SK-N-SH treated with all-trans-retinoic acid at 6 μM for 48 hours (cell line): ENCODE results near the gene TECTB.

Source experiments
- ATAC-seq: fragments of 200-7000 bp; cut with Tn5 transposase; 3 replicates; pipeline ENCODE4 v1.9.1; 2020; ENCODE audit warnings: mild to moderate bottlenecking, moderate library complexity
- ARNTL ChIP-seq: fragments of 450-650 bp; formaldehyde crosslinking; IDR thresholded peaks from 2 replicates; pipeline ENCODE4 v1.5.0; 2020; ENCODE audit warnings: low read depth, mild to moderate bottlenecking, moderate library complexity, borderline replicate concordance
- BACH2 ChIP-seq: fragments of 250-450 bp; sonication (Bioruptor Pico); IDR thresholded peaks from 2 replicates; pipeline ENCODE4 v1.9.0; 2021; ENCODE audit warnings: mild to moderate bottlenecking, borderline replicate concordance
- CREB5 ChIP-seq: fragments of 250-450 bp; sonication (Bioruptor Pico); IDR thresholded peaks from 2 replicates; pipeline ENCODE4 v1.5.1; 2020; ENCODE audit warnings: low read depth, mild to moderate bottlenecking, moderate library complexity
- CSDC2 ChIP-seq: fragments of 250-450 bp; sonication (Bioruptor Pico); IDR thresholded peaks from 2 replicates; pipeline ENCODE4 v1.5.0; 2020; ENCODE audit warnings: mild to moderate bottlenecking, moderate library complexity
- CSRNP3 ChIP-seq: fragments of 250-450 bp; sonication (Bioruptor Pico); IDR thresholded peaks from 2 replicates; pipeline ENCODE4 v1.5.1; 2021; ENCODE audit warnings: mild to moderate bottlenecking, moderate library complexity
- ESRRG ChIP-seq: fragments of 250-450 bp; sonication (Bioruptor Pico); IDR thresholded peaks from 2 replicates; pipeline ENCODE4 v1.6.1; 2021; ENCODE audit warnings: mild to moderate bottlenecking
- GLIS3 ChIP-seq: fragments of 250-450 bp; sonication (Bioruptor Pico); IDR thresholded peaks from 2 replicates; pipeline ENCODE4 v1.5.0; 2020; ENCODE audit warnings: mild to moderate bottlenecking, moderate library complexity
- ISL1 ChIP-seq: fragments of 250-450 bp; sonication (Bioruptor Pico); IDR thresholded peaks from 2 replicates; pipeline ENCODE4 v2.1.2; 2022; ENCODE audit warnings: mild to moderate bottlenecking, moderate library complexity
- OSR1 ChIP-seq: fragments of 250-450 bp; sonication (Bioruptor Pico); IDR thresholded peaks from 2 replicates; pipeline ENCODE4 v1.8.0; 2022; ENCODE audit warnings: moderate library complexity, mild to moderate bottlenecking, inconsistent platforms
- PATZ1 ChIP-seq: fragments of 250-450 bp; sonication (Bioruptor Pico); IDR thresholded peaks from 2 replicates; pipeline ENCODE4 v1.8.0; 2020; ENCODE audit warnings: mild to moderate bottlenecking, moderate library complexity, borderline replicate concordance
- POU6F1 ChIP-seq: fragments of 250-450 bp; sonication (Bioruptor Pico); IDR thresholded peaks from 2 replicates; pipeline ENCODE4 v1.8.0; 2021; ENCODE audit warnings: low read depth, mild to moderate bottlenecking, moderate library complexity, borderline replicate concordance
- PPARA ChIP-seq: fragments of 250-450 bp; sonication (Bioruptor Pico); IDR thresholded peaks from 2 replicates; pipeline ENCODE4 v1.5.0; 2020; ENCODE audit warnings: mild to moderate bottlenecking, borderline replicate concordance
- RARB ChIP-seq: fragments of 250-450 bp; sonication (Bioruptor Pico); IDR thresholded peaks from 2 replicates; pipeline ENCODE4 v1.8.0; 2021; ENCODE audit warnings: mild to moderate bottlenecking, moderate library complexity
- SNAI2 ChIP-seq: fragments of 250-450 bp; sonication (Bioruptor Pico); IDR thresholded peaks from 2 replicates; pipeline ENCODE4 v1.5.0; 2020; ENCODE audit warnings: mild to moderate bottlenecking, moderate library complexity
- TCF4 ChIP-seq: fragments of 250-450 bp; sonication (Bioruptor Pico); IDR thresholded peaks from 2 replicates; pipeline ENCODE4 v1.8.0; 2021; ENCODE audit warnings: mild to moderate bottlenecking, moderate library complexity, borderline replicate concordance
- TSHZ2 ChIP-seq: fragments of 250-450 bp; sonication (Bioruptor Pico); IDR thresholded peaks from 2 replicates; pipeline ENCODE4 v1.5.0; 2020; ENCODE audit warnings: mild to moderate bottlenecking, moderate library complexity
- ZC3H10 ChIP-seq: fragments of 250-450 bp; sonication (Bioruptor Pico); IDR thresholded peaks from 2 replicates; pipeline ENCODE4 v1.5.1; 2021; ENCODE audit warnings: mild to moderate bottlenecking, moderate library complexity
- ZFP3 ChIP-seq: fragments of 250-450 bp; sonication (Bioruptor Pico); IDR thresholded peaks from 2 replicates; pipeline ENCODE4 v1.5.0; 2020; ENCODE audit warnings: mild to moderate bottlenecking, moderate library complexity
- ZFP30 ChIP-seq: fragments of 450-650 bp; formaldehyde crosslinking; IDR thresholded peaks from 2 replicates; pipeline ENCODE4 v1.5.0; 2022; ENCODE audit warnings: mild to moderate bottlenecking, moderate library complexity
- ZNF565 ChIP-seq: fragments of 450-650 bp; formaldehyde crosslinking; conservative IDR thresholded peaks from 2 replicates; pipeline ENCODE4 v1.5.0; 2020; ENCODE audit warnings: low read depth, mild to moderate bottlenecking, moderate library complexity
- ZNF70 ChIP-seq: fragments of 450-650 bp; formaldehyde crosslinking; IDR thresholded peaks from 2 replicates; pipeline ENCODE4 v1.5.0; 2020; ENCODE audit warnings: mild to moderate bottlenecking, moderate library complexity
- ZNF8 ChIP-seq: fragments of 450-650 bp; formaldehyde crosslinking; IDR thresholded peaks from 2 replicates; pipeline ENCODE4 v1.5.0; 2020; ENCODE audit warnings: mild to moderate bottlenecking, moderate library complexity

The TECTB gene

GRCh38 chr10:112290054-112290373, 6.8 kb downstream of the TECTB start (continued):
- TF ChIP-seq ZNF565 (CRISPR knock-in tag) (no peak), OSR1 (CRISPR knock-in tag) (no peak), ISL1 (CRISPR knock-in tag) (no peak), CSRNP3 (CRISPR knock-in tag) (no peak)

GRCh38 chr10:112294169-112294568, 11.0 kb downstream of the TECTB start:
- no peak for TF ChIP-seq PPARA
- TF ChIP-seq TCF4 (CRISPR knock-in tag) = 0 out of 2 replicates have a peak, but pooled peaks have one; percentile 31
- no peak for ATAC-seq

- ATAC-seq = no peak
- TF ChIP-seq SNAI2 (CRISPR knock-in tag) (no peak), ARNTL (CRISPR knock-in tag) (no peak), ZFP3 (CRISPR knock-in tag) (no peak), POU6F1 (no peak), ZFP30 (no peak), CSRNP3 (CRISPR knock-in tag) (no peak), ZNF70 (no peak), PATZ1 (CRISPR knock-in tag) (no peak), CSDC2 (CRISPR knock-in tag) (no peak), ISL1 (CRISPR knock-in tag) (no peak), CREB5 (no peak), GLIS3 (CRISPR knock-in tag) (no peak), ZNF8 (CRISPR knock-in tag) (no peak), PPARA (no peak), OSR1 (CRISPR knock-in tag) (no peak), RARB (CRISPR knock-in tag) (no peak)
These were observed 12.9 kb downstream of the TECTB start for GRCh38 chr10:112295853-112296830.

GRCh38 chr10:112296908-112297331, 13.7 kb downstream of the TECTB start:
- ATAC-seq = no peak
- no peak for TF ChIP-seq ZFP3 (CRISPR knock-in tag)
- no peak for TF ChIP-seq TSHZ2
- no peak for TF ChIP-seq ZNF8 (CRISPR knock-in tag)
- no peak for TF ChIP-seq ZFP30
- TF ChIP-seq ESRRG (CRISPR knock-in tag) = no peak
- no peak for TF ChIP-seq GLIS3 (CRISPR knock-in tag)
- no peak for TF ChIP-seq CSDC2 (CRISPR knock-in tag)
- TF ChIP-seq ZNF565 (CRISPR knock-in tag) = no peak
- TF ChIP-seq TCF4 (CRISPR knock-in tag) = no peak
- TF ChIP-seq ZNF70 = no peak
- TF ChIP-seq BACH2 (CRISPR knock-in tag) = no peak
- TF ChIP-seq PATZ1 (CRISPR knock-in tag) = no peak
- TF ChIP-seq ZC3H10 (CRISPR knock-in tag) = no peak
